Right atrium auricular region (tissue), 2 donors: Measurements from ENCODE around the gene RPUSD3. TPM values are rescaled to one million over a fixed set of nuclear protein-coding genes. Genes with fewer than 3 reads are reported as not detected.
"Not testable (repeated sequence)": the region's sequence is repeated elsewhere in the genome, so short reads cannot be mapped to it uniquely, and the experiment has no call there.

Experiments
- DNase-seq: peaks from one replicate; pipeline ENCODE4 v3.0.0-alpha.2; 2019; ENCODE audit warnings: low spot score
- H3K27ac ChIP-seq, 2 donors: fragments of 200-600 bp; sonication (generic); 1 replicate in 1 of 2; 2 replicates in 1 of 2; pipeline ENCODE4 v1.5.1; 2016 to 2019
- H3K27me3 ChIP-seq, 2 donors: fragments of 200-600 bp; sonication (generic); one replicate each; pipeline versions ENCODE4 v1.5.1 to v1.6.0; 2017 to 2019
- H3K36me3 ChIP-seq: fragments of 200-600 bp; sonication (generic); one replicate; pipeline ENCODE4 v1.5.1; 2016
- H3K4me1 ChIP-seq, 2 donors: fragments of 200-600 bp; sonication (generic); one replicate each; pipeline versions ENCODE4 v1.5.1 to v1.6.0; 2017 to 2019
- H3K4me3 ChIP-seq, 2 donors: fragments of 200-600 bp; sonication (generic); 1 replicate in 1 of 2; 2 replicates in 1 of 2; pipeline ENCODE4 v1.5.1; 2017 to 2019; ENCODE audit warnings: mild to moderate bottlenecking in 1 of 2, moderate library complexity in 1 of 2
- H3K9me3 ChIP-seq, 2 donors: fragments of 200-600 bp; sonication (generic); one replicate each; pipeline ENCODE4 v1.5.1; 2019
- CTCF ChIP-seq, 2 donors: fragments of 200-600 bp; sonication (generic); IDR thresholded peaks; one replicate each; pipeline ENCODE4 v1.5.1; 2019; ENCODE audit warnings: antibody characterized with exemption in 2 of 2
- total RNA-seq, 2 donors: library from RNA; depleted of rRNA; stranded (reverse); fragments of >200 nt; gene quantifications; one replicate each; pipeline ENCODE4 v1.1.0, GENCODE V29; 2016

Gene RPUSD3
- total RNA-seq, 2 donors from 2014 or later = 46.7 to 55.2 TPM

- no peak overlapping the region for H3K4me3 ChIP-seq
- no peak overlapping the region for H3K27ac ChIP-seq
- no peaks in the 10 kb centered on the region for H3K9me3 ChIP-seq
- no peak for DNase-seq
- no peaks in the 10 kb centered on the region for H3K4me1 ChIP-seq
- H3K36me3 ChIP-seq = no peaks in the 10 kb centered on the region
- H3K27me3 ChIP-seq = no peaks in the 10 kb centered on the region
- TF ChIP-seq CTCF (IDR thresholded peaks at IDR 0.05) = no peak
These were observed 26.1 kb upstream of the RPUSD3 start for GRCh38 chr3:9869955-9870354.

- Histone ChIP-seq H3K27ac (no peak overlapping the region), H3K9me3 (no peaks in the 10 kb centered on the region), H3K4me1 (peaks cover 0 to 21% of the 10 kb centered on the region in 2 donors), H3K36me3 (no peaks in the 10 kb centered on the region), H3K4me3 (no peak overlapping the region), H3K27me3 (no peaks in the 10 kb centered on the region)
- no peak for TF ChIP-seq CTCF (IDR thresholded peaks at IDR 0.05)
- no peak for DNase-seq
These were observed 23.3 kb upstream of the RPUSD3 start for GRCh38 chr3:9867106-9867505.

- no peak for DNase-seq
- Histone ChIP-seq H3K27me3 (no peaks in the 10 kb centered on the region), H3K27ac (no peak overlapping the region), H3K9me3 (no peaks in the 10 kb centered on the region), H3K4me3 (no peak overlapping the region), H3K36me3 (no peaks in the 10 kb centered on the region), H3K4me1 (peaks cover 0 to 21% of the 10 kb centered on the region in 2 donors)
- TF ChIP-seq CTCF (IDR thresholded peaks at IDR 0.05) = no peak
These were observed 22.8 kb upstream of the RPUSD3 start for GRCh38 chr3:9866639-9867038.

GRCh38 chr3:9865125-9865637, 21.4 kb upstream of the RPUSD3 start:
- peak overlapping the region in 1 of 2 donors; percentile 17 for H3K27ac ChIP-seq
- not testable (repeated sequence) for H3K4me3 ChIP-seq

GRCh38 chr3:9864200-9864927, 20.6 kb upstream of the RPUSD3 start:
- TF ChIP-seq CTCF (IDR thresholded peaks at IDR 0.05) = no peak
- Histone ChIP-seq H3K27me3 (no peaks in the 10 kb centered on the region), H3K4me1 (peaks cover 0 to 21% of the 10 kb centered on the region in 2 donors), H3K4me3 (no peak overlapping the region), H3K27ac (peak overlapping the region in 1 of 2 donors; percentile 17), H3K9me3 (no peaks in the 10 kb centered on the region), H3K36me3 (no peaks in the 10 kb centered on the region)
- peak; percentile 84 for DNase-seq

More at GRCh38 chr3:9865125-9865637, 21.4 kb upstream of the RPUSD3 start:
- H3K36me3 ChIP-seq, DNase-seq, H3K27me3 ChIP-seq, H3K9me3 ChIP-seq: not testable (repeated sequence)
- peaks cover 0 to 21% of the 10 kb centered on the region in 2 donors for H3K4me1 ChIP-seq

- TF ChIP-seq CTCF (IDR thresholded peaks at IDR 0.05) = no peak
- Histone ChIP-seq H3K27ac (peak overlapping the region; percentile 37 to 46), H3K4me3 (peak overlapping the region; percentile 34 to 52), H3K27me3 (no peaks in the 10 kb centered on the region), H3K36me3 (no peaks in the 10 kb centered on the region), H3K9me3 (no peaks in the 10 kb centered on the region), H3K4me1 (peaks cover 0 to 21% of the 10 kb centered on the region in 2 donors)
- no peak for DNase-seq
These were observed 19.4 kb upstream of the RPUSD3 start for GRCh38 chr3:9863058-9863772.
